ES-I3 (cell line): ENCODE data around the gene SLC22A1.
"Not testable (repeated sequence)": the region's sequence is repeated elsewhere in the genome, so short reads cannot be mapped to it uniquely, and the experiment has no call there.

Experiments used
- H3K36me3 ChIP-seq: 2 replicates; pipeline ENCODE4 v1.6.1; 2013; ENCODE audit warnings: mild to moderate bottlenecking, low read length, control low read depth, moderate library complexity; ENCODE audit not compliant: insufficient read depth
- H3K4me1 ChIP-seq: 2 replicates; pipeline ENCODE4 v1.6.1; 2013; ENCODE audit warnings: mild to moderate bottlenecking, control low read depth, low read length; ENCODE audit not compliant: insufficient read depth
- H3K9ac ChIP-seq: 2 replicates; pipeline ENCODE4 v1.6.1; 2013; ENCODE audit warnings: low read depth, mild to moderate bottlenecking, low read length, moderate library complexity
- H3K9me3 ChIP-seq: 2 replicates; pipeline ENCODE4 v1.6.1; 2013; ENCODE audit warnings: mild to moderate bottlenecking, low read length, moderate library complexity; ENCODE audit not compliant: control insufficient read depth, insufficient read depth

The SLC22A1 gene

GRCh38 chr6:160133441-160134336, 12.1 kb downstream of the SLC22A1 start:
- Histone ChIP-seq H3K9me3 (no peaks in the 10 kb centered on the region), H3K4me1 (peaks cover 16% of the 10 kb centered on the region), H3K9ac (no peak overlapping the region), H3K36me3 (no peaks in the 10 kb centered on the region)

GRCh38 chr6:160134337-160134751, 12.7 kb downstream of the SLC22A1 start:
- not testable (repeated sequence) for H3K9ac ChIP-seq, H3K36me3 ChIP-seq, H3K9me3 ChIP-seq
- H3K4me1 ChIP-seq, result peaks cover 20% of the 10 kb centered on the region

- no peaks in the 10 kb centered on the region for H3K9me3 ChIP-seq
- H3K4me1 ChIP-seq, result peaks cover 22% of the 10 kb centered on the region
- H3K36me3 ChIP-seq, result no peaks in the 10 kb centered on the region
- H3K9ac ChIP-seq, result no peak overlapping the region
Observed at GRCh38 chr6:160134779-160135547, 13.3 kb downstream of the SLC22A1 start.

GRCh38 chr6:160135907-160136655, 14.5 kb downstream of the SLC22A1 start:
- no peaks in the 10 kb centered on the region for H3K36me3 ChIP-seq
- H3K9me3 ChIP-seq, result no peaks in the 10 kb centered on the region
- no peak overlapping the region for H3K9ac ChIP-seq
- H3K4me1 ChIP-seq, result peaks cover 22% of the 10 kb centered on the region

- H3K4me1 ChIP-seq, result peaks cover 17% of the 10 kb centered on the region
- no peaks in the 10 kb centered on the region for H3K36me3 ChIP-seq
- H3K9me3 ChIP-seq, result no peaks in the 10 kb centered on the region
- no peak overlapping the region for H3K9ac ChIP-seq
Observed at GRCh38 chr6:160137130-160137988, 15.7 kb downstream of the SLC22A1 start.

- H3K9me3 ChIP-seq, result no peaks in the 10 kb centered on the region
- H3K36me3 ChIP-seq, result no peaks in the 10 kb centered on the region
- H3K9ac ChIP-seq, result no peak overlapping the region
- peaks cover 9% of the 10 kb centered on the region; the same call in 1 of the 2 replicates for H3K4me1 ChIP-seq
Observed at GRCh38 chr6:160137989-160138835, 16.6 kb downstream of the SLC22A1 start.

GRCh38 chr6:160138839-160139419, 17.3 kb downstream of the SLC22A1 start:
- Histone ChIP-seq H3K4me1 (peaks cover 6% of the 10 kb centered on the region; the same call in 1 of the 2 replicates), H3K36me3 (no peaks in the 10 kb centered on the region), H3K9ac (no peak overlapping the region), H3K9me3 (no peaks in the 10 kb centered on the region)

- H3K9ac ChIP-seq, result no peak overlapping the region
- H3K36me3 ChIP-seq, result no peaks in the 10 kb centered on the region
- H3K4me1 ChIP-seq, result peaks cover 6% of the 10 kb centered on the region; the same call in 1 of the 2 replicates
- H3K9me3 ChIP-seq, result no peaks in the 10 kb centered on the region
Observed at GRCh38 chr6:160139420-160139851, 17.8 kb downstream of the SLC22A1 start.

- H3K9me3 ChIP-seq, H3K9ac ChIP-seq, H3K36me3 ChIP-seq, H3K4me1 ChIP-seq: not testable (repeated sequence)
Observed at GRCh38 chr6:160140493-160140892, 18.9 kb downstream of the SLC22A1 start.

GRCh38 chr6:160141001-160141726, 19.5 kb downstream of the SLC22A1 start:
- H3K9me3 ChIP-seq, result no peaks in the 10 kb centered on the region
- peaks cover 6% of the 10 kb centered on the region; the same call in 1 of the 2 replicates for H3K4me1 ChIP-seq

GRCh38 chr6:160142115-160142715, 20.6 kb downstream of the SLC22A1 start:
- Histone ChIP-seq H3K36me3 (no peaks in the 10 kb centered on the region), H3K9me3 (no peaks in the 10 kb centered on the region), H3K4me1 (peaks cover 6% of the 10 kb centered on the region; the same call in 1 of the 2 replicates), H3K9ac (no peak overlapping the region)

More at GRCh38 chr6:160141001-160141726, 19.5 kb downstream of the SLC22A1 start:
- H3K36me3 ChIP-seq, result no peaks in the 10 kb centered on the region
- H3K9ac ChIP-seq, result no peak overlapping the region
